ENCODE data around the gene KRTAP4-7. TPM values are rescaled to one million over a fixed set of nuclear protein-coding genes. Genes with fewer than 3 reads are reported as not detected.

Gene KRTAP4-7
- total RNA-seq, 1 experiment from 2014 or later = not detected

DNA sequence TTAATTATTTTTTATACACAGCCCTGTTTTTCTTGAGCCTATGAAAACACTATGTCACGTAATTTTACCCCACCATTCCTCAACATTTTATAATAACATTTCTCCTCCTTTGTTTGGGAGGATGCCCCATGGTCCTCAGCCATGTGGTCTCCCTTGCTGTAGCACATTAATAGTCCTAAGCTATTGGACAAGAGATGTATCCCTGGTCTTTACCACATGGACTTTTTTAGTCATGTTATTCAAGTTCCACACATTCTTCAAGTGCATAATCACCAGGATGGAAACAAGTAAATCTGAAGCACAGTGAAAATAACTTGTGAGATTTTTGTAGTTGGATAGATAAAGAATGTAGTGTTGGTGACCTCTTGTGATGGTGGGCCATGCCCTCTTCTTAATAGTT is 22.0 kb upstream of the KRTAP4-7 start:
- H3T11ph ChIP-seq (ENCODE audit: low read length) = no peak overlapping the region
- no peak overlapping the region for H2BK12ac ChIP-seq (ENCODE audit: insufficient read length, low read depth, low read length)
- H3K27me3 Mint-ChIP-seq (ENCODE audit: low read depth) = no peaks in the 10 kb centered on the region
- no peaks in the 10 kb centered on the region for H3K4me1 ChIP-seq (ENCODE audit: insufficient read depth, low read length)
- H2BK120ac ChIP-seq (ENCODE audit: low read depth, low read length, poor library complexity, severe bottlenecking) = no peak overlapping the region
- H4K91ac ChIP-seq (ENCODE audit: insufficient read length, low read depth, low read length) = no peak overlapping the region
- H4K20me1 ChIP-seq (ENCODE audit: control insufficient read depth, insufficient read depth, insufficient read length) = no peaks in the 10 kb centered on the region
- no peak overlapping the region for H2BK20ac ChIP-seq (ENCODE audit: low read depth, low read length, poor library complexity, severe bottlenecking)
- no peaks in the 10 kb centered on the region for H3K79me2 ChIP-seq (ENCODE audit: insufficient read depth, low read length)
- no peak overlapping the region for H2BK5ac ChIP-seq (ENCODE audit: insufficient read length, low read length)
- H3K4me1 Mint-ChIP-seq = peaks cover 4 to 13% of the 10 kb centered on the region in 2 experiments
- no peak overlapping the region for H3K56ac ChIP-seq (ENCODE audit: insufficient read length, low read depth, low read length)
- no peaks in the 10 kb centered on the region for H3K23me2 ChIP-seq (ENCODE audit: insufficient read length, low read depth, low read length, poor library complexity, severe bottlenecking)
- H4K8ac ChIP-seq (replicated peaks; ENCODE audit: insufficient read length, low read depth, low read length) = no peak overlapping the region
- no peaks in the 10 kb centered on the region for H3K9me3 ChIP-seq (ENCODE audit: control insufficient read depth, low read depth, low read length)
- H3K4ac ChIP-seq (ENCODE audit: low read depth, low read length) = no peak overlapping the region
- no peak overlapping the region for H3K18ac ChIP-seq (ENCODE audit: insufficient read length, low read depth, low read length)
- no peak overlapping the region for H3K27ac Mint-ChIP-seq
- TF ChIP-seq, protein P1, sequence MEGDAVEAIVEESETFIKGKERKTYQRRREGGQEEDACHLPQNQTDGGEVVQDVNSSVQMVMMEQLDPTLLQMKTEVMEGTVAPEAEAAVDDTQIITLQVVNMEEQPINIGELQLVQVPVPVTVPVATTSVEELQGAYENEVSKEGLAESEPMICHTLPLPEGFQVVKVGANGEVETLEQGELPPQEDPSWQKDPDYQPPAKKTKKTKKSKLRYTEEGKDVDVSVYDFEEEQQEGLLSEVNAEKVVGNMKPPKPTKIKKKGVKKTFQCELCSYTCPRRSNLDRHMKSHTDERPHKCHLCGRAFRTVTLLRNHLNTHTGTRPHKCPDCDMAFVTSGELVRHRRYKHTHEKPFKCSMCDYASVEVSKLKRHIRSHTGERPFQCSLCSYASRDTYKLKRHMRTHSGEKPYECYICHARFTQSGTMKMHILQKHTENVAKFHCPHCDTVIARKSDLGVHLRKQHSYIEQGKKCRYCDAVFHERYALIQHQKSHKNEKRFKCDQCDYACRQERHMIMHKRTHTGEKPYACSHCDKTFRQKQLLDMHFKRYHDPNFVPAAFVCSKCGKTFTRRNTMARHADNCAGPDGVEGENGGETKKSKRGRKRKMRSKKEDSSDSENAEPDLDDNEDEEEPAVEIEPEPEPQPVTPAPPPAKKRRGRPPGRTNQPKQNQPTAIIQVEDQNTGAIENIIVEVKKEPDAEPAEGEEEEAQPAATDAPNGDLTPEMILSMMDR (conservative IDR thresholded peaks at IDR 0.05) = no peak
- H3K9me3 Mint-ChIP-seq = no peaks in the 10 kb centered on the region; a peak in 1 of 5 replicates
- no peak overlapping the region for H3K9ac ChIP-seq (ENCODE audit: extremely low read depth, insufficient read length, low read length)
- no peak overlapping the region for H2AFZ ChIP-seq (ENCODE audit: low read length)
- H3K4me2 ChIP-seq (ENCODE audit: insufficient read depth, insufficient read length, low read length) = no peak overlapping the region
- H3K79me1 ChIP-seq (ENCODE audit: insufficient read depth, low read depth, low read length, poor library complexity, severe bottlenecking) = no peaks in the 10 kb centered on the region
- H3K36me3 Mint-ChIP-seq (ENCODE audit: insufficient read depth in 1 of 3, low read depth in 3 of 3) = no peaks in the 10 kb centered on the region; a peak in 1 of 7 replicates
- no peak overlapping the region for H3K27ac ChIP-seq (ENCODE audit: insufficient read length, low read depth, low read length)
- no peak overlapping the region for H3K23ac ChIP-seq (ENCODE audit: insufficient read length, low read depth, low read length)
- H3K14ac ChIP-seq (ENCODE audit: insufficient read depth, low read length) = no peak overlapping the region
- H4K5ac ChIP-seq (ENCODE audit: insufficient read length, low read depth, low read length) = no peak overlapping the region
- WGBS (ENCODE audit: extremely low coverage, insufficient read length, low lambda C conversion rate) = no CpG with 5 or more reads among the region's 1 CpG
- no peak overlapping the region for H3K4me3 Mint-ChIP-seq
- no peak for DNase-seq
- no peaks in the 10 kb centered on the region for H3K27me3 ChIP-seq (ENCODE audit: insufficient read depth, low read length)
- no peak overlapping the region for H2AK5ac ChIP-seq (ENCODE audit: insufficient read length, low read length)
- H2BK15ac ChIP-seq (ENCODE audit: low read depth, low read length) = no peak overlapping the region
